Hepatocyte (in vitro differentiated cells): ENCODE data around the gene TMEM135.

Experiments used
- EZH2phosphoT487 ChIP-seq: fragments of 200-600 bp; sonication (generic); IDR thresholded peaks from one replicate; pipeline ENCODE4 v1.6.1; 2018; ENCODE audit warnings: antibody characterized with exemption, mild to moderate bottlenecking, low read depth, moderate library complexity; ENCODE audit not compliant: unreplicated experiment, severe bottlenecking
- TF ChIP-seq, protein P1 (sequence below): fragments of 200-600 bp; sonication (generic); IDR thresholded peaks from 2 replicates; pipeline ENCODE4 v1.5.1; 2016; ENCODE audit warnings: antibody characterized with exemption, mild to moderate bottlenecking; ENCODE audit not compliant: poor library complexity

- TF ChIP-seq, protein P1, sequence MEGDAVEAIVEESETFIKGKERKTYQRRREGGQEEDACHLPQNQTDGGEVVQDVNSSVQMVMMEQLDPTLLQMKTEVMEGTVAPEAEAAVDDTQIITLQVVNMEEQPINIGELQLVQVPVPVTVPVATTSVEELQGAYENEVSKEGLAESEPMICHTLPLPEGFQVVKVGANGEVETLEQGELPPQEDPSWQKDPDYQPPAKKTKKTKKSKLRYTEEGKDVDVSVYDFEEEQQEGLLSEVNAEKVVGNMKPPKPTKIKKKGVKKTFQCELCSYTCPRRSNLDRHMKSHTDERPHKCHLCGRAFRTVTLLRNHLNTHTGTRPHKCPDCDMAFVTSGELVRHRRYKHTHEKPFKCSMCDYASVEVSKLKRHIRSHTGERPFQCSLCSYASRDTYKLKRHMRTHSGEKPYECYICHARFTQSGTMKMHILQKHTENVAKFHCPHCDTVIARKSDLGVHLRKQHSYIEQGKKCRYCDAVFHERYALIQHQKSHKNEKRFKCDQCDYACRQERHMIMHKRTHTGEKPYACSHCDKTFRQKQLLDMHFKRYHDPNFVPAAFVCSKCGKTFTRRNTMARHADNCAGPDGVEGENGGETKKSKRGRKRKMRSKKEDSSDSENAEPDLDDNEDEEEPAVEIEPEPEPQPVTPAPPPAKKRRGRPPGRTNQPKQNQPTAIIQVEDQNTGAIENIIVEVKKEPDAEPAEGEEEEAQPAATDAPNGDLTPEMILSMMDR = no peak
- no peak for TF ChIP-seq EZH2phosphoT487
Measured at GRCh38 chr11:87020336-87020735, 17.4 kb upstream of the TMEM135 start.
